Ovary (tissue), 9 donors: Measurements from ENCODE around the gene MEAK7. TPM values are rescaled to one million over a fixed set of nuclear protein-coding genes. Genes with fewer than 3 reads are reported as not detected.

Experiments
- DNase-seq, 5 donors: peaks; one replicate each; pipeline ENCODE4 v3.0.0-alpha.2; 2019 to 2020
- H3K27ac ChIP-seq, 2 donors: fragments of 200-600 bp; one replicate each; pipeline versions ENCODE4 v1.5.1 to v1.8.0; 2019 to 2022
- H3K27me3 ChIP-seq: fragments of 200-600 bp; one replicate; pipeline ENCODE4 v1.8.0; 2022
- H3K36me3 ChIP-seq: fragments of 200-600 bp; sonication (generic); one replicate; pipeline ENCODE4 v1.5.1; 2019
- H3K4me1 ChIP-seq: one replicate; pipeline ENCODE4 v1.8.1; 2013; ENCODE audit warnings: mild to moderate bottlenecking, moderate library complexity; ENCODE audit not compliant: insufficient read depth
- H3K4me3 ChIP-seq: fragments of 200-600 bp; sonication (generic); one replicate; pipeline ENCODE4 v1.5.1; 2017
- H3K9me3 ChIP-seq, 2 donors: fragments of 200-600 bp in 1 of 2; sonication (generic) in 1 of 2; one replicate each; pipeline versions ENCODE4 v1.5.1 to v1.8.1; 2013 to 2019; ENCODE audit warnings: mild to moderate bottlenecking in 1 of 2, moderate library complexity in 1 of 2
- CTCF ChIP-seq, 3 donors: fragments of 450-650 bp in 2 of 3; fragments of 200-600 bp in 1 of 3; IDR thresholded peaks; one replicate each; pipeline versions ENCODE4 v1.5.1 to v1.8.0; 2016 to 2022; ENCODE audit warnings: antibody characterized with exemption in 3 of 3, mild to moderate bottlenecking in 1 of 3
- EP300 ChIP-seq: sonication (generic); formaldehyde crosslinking; IDR thresholded peaks from one replicate; pipeline ENCODE4 v1.6.1; 2017; ENCODE audit warnings: antibody characterized with exemption
- POLR2A ChIP-seq: fragments of 450-650 bp; IDR thresholded peaks from one replicate; pipeline ENCODE4 v1.6.1; 2017; ENCODE audit warnings: antibody characterized with exemption, mild to moderate bottlenecking, moderate library complexity
- WGBS, 3 donors: extraction: QIAGEN DNeasy Blood & Tissue Kit in 1 of 3; methylation state at CpG; one replicate each; pipeline versions ENCODE4 v1.1.5 to v1.1.7; 2013 to 2017; 5-methylcytosine and 5-hydroxymethylcytosine counted together
- intact Hi-C, 4 donors: fragments of 100-400 bp; cut with DNase I; formaldehyde crosslinking; loops; one replicate each; pipeline versions ENCODE4 v1.11.0 to v1.15.1; 2022 to 2023
- polyA plus RNA-seq, 2 donors: library from polyadenylated mRNA; stranded (reverse); fragments of 200-250 nt in 1 of 2; fragments of 350-450 nt in 1 of 2; fragmentation: Illumina TruSeq in 1 of 2; extraction: RNeasy Lipid Tissue Mini Kit (QIAGEN cat#74804) in 1 of 2; gene quantifications; one replicate each; pipeline ENCODE4 v1.2.3, GENCODE V29; 2013 to 2014
- total RNA-seq, 7 donors: library from RNA; depleted of rRNA in 2 of 7; stranded (reverse); fragments of >200 nt in 2 of 7; fragmentation: NEBNext Ultra II Directional in 3 of 7; extraction: Animal tissue kit (Norgen Biotek cat#: 25700) in 3 of 7; gene quantifications; one replicate each; pipeline versions ENCODE4 v1.1.0 to v1.2.4, GENCODE V29; 2016 to 2023
- donor health status: DM: no; HTN: no; CAD: no; lungs with moderate emphysema.
- donor health status: DM: no; HTN: no; CAD: no.
- donor health status: Bipolar disorder and iron deficiency.
- donor health status: DM: yes; HTN: yes; CAD: no.
- donor health status: DM: no; HTN: no; CAD: no.
- donor health status: DM: yes; HTN: yes; CAD: no.

The MEAK7 gene
- total and polyA plus RNA-seq, 9 donors, result 6.6 to 23.0 (median 17.2) TPM

GRCh38 chr16:84475643-84476240, 28.7 kb downstream of the MEAK7 start:
- peak in 1 of 5 donors; percentile 10 for DNase-seq
- Histone ChIP-seq H3K27me3 (no peaks in the 10 kb centered on the region), H3K27ac (no peak overlapping the region), H3K36me3 (no peaks in the 10 kb centered on the region), H3K4me1 (no peaks in the 10 kb centered on the region), H3K9me3 (no peaks in the 10 kb centered on the region), H3K4me3 (no peak overlapping the region)
- intact Hi-C loops, result no loop called here
- TF ChIP-seq CTCF (IDR thresholded peaks at IDR 0.05) (no peak), POLR2A (no peak), EP300 (no peak)
- WGBS, 3 donors, result 78 to 88% (median 84%) methylated on average over 8 of the region's 8 CpGs

- DNase-seq, result peak in 1 of 5 donors; percentile 14
- Histone ChIP-seq H3K9me3 (peaks cover 0 to 3% of the 10 kb centered on the region in 2 donors), H3K27ac (no peak overlapping the region), H3K27me3 (no peaks in the 10 kb centered on the region), H3K4me1 (no peaks in the 10 kb centered on the region), H3K4me3 (no peak overlapping the region), H3K36me3 (no peaks in the 10 kb centered on the region)
- WGBS, 3 donors, result 86 to 98% (median 97%) methylated on average over 4 of the region's 4 CpGs
- intact Hi-C loops, result no loop called here
- TF ChIP-seq EP300 (no peak), CTCF (IDR thresholded peaks at IDR 0.05) (no peak), POLR2A (no peak)
Observed at GRCh38 chr16:84471966-84472365, 32.5 kb downstream of the MEAK7 start.

GRCh38 chr16:84471316-84471715, 33.1 kb downstream of the MEAK7 start:
- intact Hi-C loops, result no loop called here
- WGBS, 3 donors, result 89 to 95% (median 94%) methylated on average over 7 of the region's 7 CpGs
- Histone ChIP-seq H3K4me1 (no peaks in the 10 kb centered on the region), H3K36me3 (no peaks in the 10 kb centered on the region), H3K9me3 (peaks cover 0 to 3% of the 10 kb centered on the region in 2 donors), H3K27ac (no peak overlapping the region), H3K4me3 (no peak overlapping the region), H3K27me3 (no peaks in the 10 kb centered on the region)
- TF ChIP-seq POLR2A (no peak), EP300 (no peak), CTCF (IDR thresholded peaks at IDR 0.05) (no peak)
- peak in 1 of 5 donors; percentile 20 for DNase-seq

- intact Hi-C loops, result no loop called here
- Histone ChIP-seq H3K4me3 (no peak overlapping the region), H3K9me3 (peaks cover 0 to 3% of the 10 kb centered on the region in 2 donors), H3K36me3 (no peaks in the 10 kb centered on the region), H3K27me3 (no peaks in the 10 kb centered on the region), H3K4me1 (no peaks in the 10 kb centered on the region), H3K27ac (no peak overlapping the region)
- TF ChIP-seq EP300 (no peak), CTCF (IDR thresholded peaks at IDR 0.05) (no peak), POLR2A (no peak)
- DNase-seq, result no peak
Observed at GRCh38 chr16:84467709-84468108, 36.8 kb downstream of the MEAK7 start.
